Thyroid gland (tissue), 4 donors: Measurements from ENCODE around the gene TNP1. TPM values are rescaled to one million over a fixed set of nuclear protein-coding genes. Genes with fewer than 3 reads are reported as not detected.

Experiments
- DNase-seq, 2 donors: peaks; one replicate each; pipeline ENCODE4 v3.0.0-alpha.2; 2019
- H3K27ac ChIP-seq, 3 donors: fragments of 200-600 bp; sonication (generic); 1 replicate in 2 of 3; 2 replicates in 1 of 3; pipeline ENCODE4 v1.5.1; 2016 to 2019; ENCODE audit warnings: mild to moderate bottlenecking in 1 of 3, moderate library complexity in 1 of 3
- H3K27me3 ChIP-seq: fragments of 200-600 bp; sonication (generic); one replicate; pipeline ENCODE4 v1.5.1; 2019
- H3K36me3 ChIP-seq, 2 donors: fragments of 200-600 bp; sonication (generic); one replicate each; pipeline ENCODE4 v1.5.1; 2016 to 2019
- H3K4me1 ChIP-seq, 2 donors: fragments of 200-600 bp; sonication (generic); one replicate each; pipeline ENCODE4 v1.5.1; 2017 to 2019
- H3K4me3 ChIP-seq, 3 donors: fragments of 200-600 bp; sonication (generic); replicated peaks in 1 of 3; 1 replicate in 2 of 3; 2 replicates in 1 of 3; pipeline ENCODE4 v1.5.1; 2016; ENCODE audit warnings: mild to moderate bottlenecking in 1 of 3
- H3K9me3 ChIP-seq: fragments of 200-600 bp; sonication (generic); one replicate; pipeline ENCODE4 v1.5.1; 2017
- POLR2A ChIP-seq, 2 donors: fragments of 450-650 bp; IDR thresholded peaks; one replicate each; pipeline ENCODE4 v1.6.1; 2017; ENCODE audit warnings: antibody characterized with exemption in 2 of 2, mild to moderate bottlenecking in 2 of 2, moderate library complexity in 1 of 2
- WGBS, 2 donors: methylation state at CpG; one replicate each; pipeline ENCODE4 v1.1.5; 2017; 5-methylcytosine and 5-hydroxymethylcytosine counted together
- intact Hi-C: fragments of 100-400 bp; cut with DNase I; formaldehyde crosslinking; loops from one replicate; pipeline ENCODE4 v1.15.1; 2023
- total RNA-seq, 4 donors: library from RNA; depleted of rRNA; stranded (reverse); fragments of >200 nt; gene quantifications; one replicate each; pipeline ENCODE4 v1.2.3, GENCODE V29; 2016
- TF ChIP-seq, protein P1 (sequence below), 6 experiments: fragments of 200-600 bp in 3 of 6; fragments of 450-650 bp in 3 of 6; sonication (generic) in 3 of 6; IDR thresholded peaks; one replicate each; pipeline ENCODE4 v1.5.1; 2016 to 2019; ENCODE audit warnings: antibody characterized with exemption in 6 of 6, mild to moderate bottlenecking in 2 of 6, inconsistent platforms in 1 of 6, moderate library complexity in 1 of 6

Gene TNP1
- total RNA-seq, 4 donors from 2014 or later, result 7.1 to 79.1 TPM; not detected in 2

GRCh38 chr2:216849987-216850386 is 9.9 kb downstream of the TNP1 start:
- no peak for TF ChIP-seq POLR2A (IDR thresholded peaks at IDR 0.05)
- TF ChIP-seq, protein P1, sequence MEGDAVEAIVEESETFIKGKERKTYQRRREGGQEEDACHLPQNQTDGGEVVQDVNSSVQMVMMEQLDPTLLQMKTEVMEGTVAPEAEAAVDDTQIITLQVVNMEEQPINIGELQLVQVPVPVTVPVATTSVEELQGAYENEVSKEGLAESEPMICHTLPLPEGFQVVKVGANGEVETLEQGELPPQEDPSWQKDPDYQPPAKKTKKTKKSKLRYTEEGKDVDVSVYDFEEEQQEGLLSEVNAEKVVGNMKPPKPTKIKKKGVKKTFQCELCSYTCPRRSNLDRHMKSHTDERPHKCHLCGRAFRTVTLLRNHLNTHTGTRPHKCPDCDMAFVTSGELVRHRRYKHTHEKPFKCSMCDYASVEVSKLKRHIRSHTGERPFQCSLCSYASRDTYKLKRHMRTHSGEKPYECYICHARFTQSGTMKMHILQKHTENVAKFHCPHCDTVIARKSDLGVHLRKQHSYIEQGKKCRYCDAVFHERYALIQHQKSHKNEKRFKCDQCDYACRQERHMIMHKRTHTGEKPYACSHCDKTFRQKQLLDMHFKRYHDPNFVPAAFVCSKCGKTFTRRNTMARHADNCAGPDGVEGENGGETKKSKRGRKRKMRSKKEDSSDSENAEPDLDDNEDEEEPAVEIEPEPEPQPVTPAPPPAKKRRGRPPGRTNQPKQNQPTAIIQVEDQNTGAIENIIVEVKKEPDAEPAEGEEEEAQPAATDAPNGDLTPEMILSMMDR (IDR thresholded peaks at IDR 0.05), result no peak
- Histone ChIP-seq H3K27ac (no peak overlapping the region), H3K4me3 (no peak overlapping the region), H3K36me3 (no peaks in the 10 kb centered on the region), H3K4me1 (peaks cover 3 to 4% of the 10 kb centered on the region in 2 donors), H3K9me3 (no peaks in the 10 kb centered on the region), H3K27me3 (no peaks in the 10 kb centered on the region)
- intact Hi-C loops, result no loop called here
- DNase-seq, result peak; percentile 92 to 93
- WGBS, 2 donors, result 30 to 48% methylated on average over 10 of the region's 10 CpGs

- no peak overlapping the region for H3K4me3 ChIP-seq
- intact Hi-C loops, result no loop called here
- WGBS, 2 donors, result 97 to 98% methylated on average over 2 of the region's 2 CpGs
- no peaks in the 10 kb centered on the region for H3K27me3 ChIP-seq
- H3K9me3 ChIP-seq, result no peaks in the 10 kb centered on the region
- H3K27ac ChIP-seq, result no peak overlapping the region
- no peaks in the 10 kb centered on the region for H3K36me3 ChIP-seq
- TF ChIP-seq, protein P1 (IDR thresholded peaks at IDR 0.05), result no peak
- TF ChIP-seq POLR2A (IDR thresholded peaks at IDR 0.05), result no peak
- H3K4me1 ChIP-seq, result peaks cover 3 to 4% of the 10 kb centered on the region in 2 donors
- no peak for DNase-seq
Measured at GRCh38 chr2:216845426-216845825, 14.4 kb downstream of the TNP1 start.

DNA sequence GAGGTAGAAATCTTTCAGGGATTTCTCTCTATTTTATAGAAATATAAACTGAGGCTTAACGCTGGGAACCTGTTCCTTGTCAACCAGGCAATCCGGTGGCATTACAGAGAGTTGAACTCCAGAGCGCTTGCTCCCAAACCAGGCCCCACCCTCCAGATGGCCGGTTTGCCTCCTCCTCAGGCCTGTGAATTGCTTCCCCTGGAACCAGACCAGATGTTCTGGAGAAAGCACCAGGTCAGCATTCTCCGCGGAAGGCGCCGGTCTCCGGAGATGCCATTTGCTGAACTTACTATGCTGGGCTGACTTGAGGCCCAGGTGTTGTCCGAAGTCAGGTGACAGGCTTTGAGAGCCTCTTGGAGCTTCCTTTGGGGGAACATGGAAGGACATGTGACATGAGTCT is 17.2 kb downstream of the TNP1 start:
- Histone ChIP-seq H3K4me3 (no peak overlapping the region), H3K27me3 (no peaks in the 10 kb centered on the region), H3K36me3 (no peaks in the 10 kb centered on the region), H3K27ac (no peak overlapping the region), H3K9me3 (no peaks in the 10 kb centered on the region), H3K4me1 (no peaks in the 10 kb centered on the region)
- intact Hi-C loops, result no loop called here
- 68 to 73% methylated on average over 6 to 10 of the region's 10 CpGs for WGBS, 2 donors
- TF ChIP-seq, protein P1 (IDR thresholded peaks at IDR 0.05), result no peak
- DNase-seq, result no peak

- Histone ChIP-seq H3K4me3 (no peak overlapping the region), H3K27me3 (no peaks in the 10 kb centered on the region), H3K36me3 (no peaks in the 10 kb centered on the region), H3K9me3 (no peaks in the 10 kb centered on the region), H3K27ac (no peak overlapping the region), H3K4me1 (no peaks in the 10 kb centered on the region)
- intact Hi-C loops, result no loop called here
- no peak for TF ChIP-seq POLR2A (IDR thresholded peaks at IDR 0.05)
- TF ChIP-seq, protein P1 (IDR thresholded peaks at IDR 0.05), result no peak
- no peak for DNase-seq
- 89 to 90% methylated on average over 3 of the region's 3 CpGs for WGBS, 2 donors
Measured at GRCh38 chr2:216839688-216840087, 20.2 kb downstream of the TNP1 start.

GRCh38 chr2:216838151-216838550 is 21.7 kb downstream of the TNP1 start:
- 54 to 65% methylated on average over 5 of the region's 5 CpGs for WGBS, 2 donors
- H3K36me3 ChIP-seq, result no peaks in the 10 kb centered on the region
- H3K4me1 ChIP-seq, result no peaks in the 10 kb centered on the region
- DNase-seq, result no peak
- H3K27me3 ChIP-seq, result no peaks in the 10 kb centered on the region
- no peak overlapping the region for H3K4me3 ChIP-seq
- H3K9me3 ChIP-seq, result no peaks in the 10 kb centered on the region
- no peak overlapping the region for H3K27ac ChIP-seq
- TF ChIP-seq POLR2A (IDR thresholded peaks at IDR 0.05), result no peak
- TF ChIP-seq, protein P1 (IDR thresholded peaks at IDR 0.05), result no peak
- intact Hi-C loops, result no loop called here
